ENCODE measurements around the gene SPRR5. TPM values are rescaled to one million over a fixed set of nuclear protein-coding genes. Genes with fewer than 3 reads are reported as not detected.

SPRR5 gene
- total and polyA plus RNA-seq, 9 of the 15 experiments (the other 6 are each of a cell fraction or from before 2014, with no cell fraction given), result not detected

DNA sequence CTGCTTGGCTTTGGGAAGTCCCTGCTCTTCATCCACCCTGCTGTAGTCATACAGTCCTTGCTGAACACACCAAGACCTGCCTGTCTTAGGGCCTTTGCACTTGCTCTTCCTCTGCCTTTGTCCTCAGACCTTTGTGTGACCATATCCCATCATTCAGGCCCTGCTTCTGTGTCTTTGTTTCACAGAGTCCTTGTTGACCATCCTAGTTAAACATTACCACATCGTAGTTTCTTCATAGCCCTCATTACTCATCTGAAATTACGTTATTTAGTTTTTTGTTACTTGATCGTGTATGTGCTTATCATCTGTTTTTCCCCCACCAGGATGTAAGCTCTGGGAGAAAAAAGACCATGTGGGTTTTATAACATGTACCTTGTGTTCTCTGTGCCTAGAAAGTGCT, 18.3 kb upstream of the SPRR5 start:
- in situ Hi-C loops (cut with MboI), result no loop called here
- TF ChIP-seq U2AF2 (optimal IDR thresholded peaks at IDR 0.05; ENCODE audit: low read depth, low read length) (no peak), JUN (IDR thresholded peaks at IDR 0.05; ENCODE audit: borderline replicate concordance, low read depth, low read length) (no peak), JUN (CRISPR knock-in tag; IDR thresholded peaks at IDR 0.05; ENCODE audit: borderline replicate concordance) (no peak), ETV1 (tag; conservative IDR thresholded peaks at IDR 0.05; ENCODE audit: low read depth) (no peak), HNRNPUL1 (IDR thresholded peaks at IDR 0.05; ENCODE audit: low read length) (no peak), GTF2A2 (tag; IDR thresholded peaks at IDR 0.05) (no peak), TBL1XR1 (IDR thresholded peaks at IDR 0.05; ENCODE audit: low read length in 2 of 2) (no peak), HEY1 (CRISPR knock-in tag; IDR thresholded peaks at IDR 0.05; ENCODE audit: borderline replicate concordance) (no peak), BHLHE40 (IDR thresholded peaks at IDR 0.05; ENCODE audit: low read length) (no peak), KDM2B (CRISPR knock-in tag; IDR thresholded peaks at IDR 0.05) (no peak), EP400 (IDR thresholded peaks at IDR 0.05) (no peak), NFIC (IDR thresholded peaks at IDR 0.05) (no peak), TAF9B (IDR thresholded peaks at IDR 0.05; ENCODE audit: partially characterized antibody) (no peak), ARID1B (IDR thresholded peaks at IDR 0.05) (no peak), BMI1 (IDR thresholded peaks at IDR 0.05; ENCODE audit: low read length) (no peak)
- TF ChIP-seq, protein P1, sequence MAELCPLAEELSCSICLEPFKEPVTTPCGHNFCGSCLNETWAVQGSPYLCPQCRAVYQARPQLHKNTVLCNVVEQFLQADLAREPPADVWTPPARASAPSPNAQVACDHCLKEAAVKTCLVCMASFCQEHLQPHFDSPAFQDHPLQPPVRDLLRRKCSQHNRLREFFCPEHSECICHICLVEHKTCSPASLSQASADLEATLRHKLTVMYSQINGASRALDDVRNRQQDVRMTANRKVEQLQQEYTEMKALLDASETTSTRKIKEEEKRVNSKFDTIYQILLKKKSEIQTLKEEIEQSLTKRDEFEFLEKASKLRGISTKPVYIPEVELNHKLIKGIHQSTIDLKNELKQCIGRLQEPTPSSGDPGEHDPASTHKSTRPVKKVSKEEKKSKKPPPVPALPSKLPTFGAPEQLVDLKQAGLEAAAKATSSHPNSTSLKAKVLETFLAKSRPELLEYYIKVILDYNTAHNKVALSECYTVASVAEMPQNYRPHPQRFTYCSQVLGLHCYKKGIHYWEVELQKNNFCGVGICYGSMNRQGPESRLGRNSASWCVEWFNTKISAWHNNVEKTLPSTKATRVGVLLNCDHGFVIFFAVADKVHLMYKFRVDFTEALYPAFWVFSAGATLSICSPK (IDR thresholded peaks at IDR 0.05; ENCODE audit: borderline replicate concordance), result no peak
- TF ChIP-seq, protein P2, sequence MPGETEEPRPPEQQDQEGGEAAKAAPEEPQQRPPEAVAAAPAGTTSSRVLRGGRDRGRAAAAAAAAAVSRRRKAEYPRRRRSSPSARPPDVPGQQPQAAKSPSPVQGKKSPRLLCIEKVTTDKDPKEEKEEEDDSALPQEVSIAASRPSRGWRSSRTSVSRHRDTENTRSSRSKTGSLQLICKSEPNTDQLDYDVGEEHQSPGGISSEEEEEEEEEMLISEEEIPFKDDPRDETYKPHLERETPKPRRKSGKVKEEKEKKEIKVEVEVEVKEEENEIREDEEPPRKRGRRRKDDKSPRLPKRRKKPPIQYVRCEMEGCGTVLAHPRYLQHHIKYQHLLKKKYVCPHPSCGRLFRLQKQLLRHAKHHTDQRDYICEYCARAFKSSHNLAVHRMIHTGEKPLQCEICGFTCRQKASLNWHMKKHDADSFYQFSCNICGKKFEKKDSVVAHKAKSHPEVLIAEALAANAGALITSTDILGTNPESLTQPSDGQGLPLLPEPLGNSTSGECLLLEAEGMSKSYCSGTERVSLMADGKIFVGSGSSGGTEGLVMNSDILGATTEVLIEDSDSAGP (CRISPR knock-in tag; IDR thresholded peaks at IDR 0.05), result no peak
- TF ChIP-seq, protein P3, sequence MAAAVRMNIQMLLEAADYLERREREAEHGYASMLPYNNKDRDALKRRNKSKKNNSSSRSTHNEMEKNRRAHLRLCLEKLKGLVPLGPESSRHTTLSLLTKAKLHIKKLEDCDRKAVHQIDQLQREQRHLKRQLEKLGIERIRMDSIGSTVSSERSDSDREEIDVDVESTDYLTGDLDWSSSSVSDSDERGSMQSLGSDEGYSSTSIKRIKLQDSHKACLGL (CRISPR knock-in tag; IDR thresholded peaks at IDR 0.05; ENCODE audit: borderline replicate concordance, poor library complexity, severe bottlenecking), result no peak
- TF ChIP-seq, protein P4, sequence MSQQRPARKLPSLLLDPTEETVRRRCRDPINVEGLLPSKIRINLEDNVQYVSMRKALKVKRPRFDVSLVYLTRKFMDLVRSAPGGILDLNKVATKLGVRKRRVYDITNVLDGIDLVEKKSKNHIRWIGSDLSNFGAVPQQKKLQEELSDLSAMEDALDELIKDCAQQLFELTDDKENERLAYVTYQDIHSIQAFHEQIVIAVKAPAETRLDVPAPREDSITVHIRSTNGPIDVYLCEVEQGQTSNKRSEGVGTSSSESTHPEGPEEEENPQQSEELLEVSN (IDR thresholded peaks at IDR 0.05; ENCODE audit: borderline replicate concordance in 1 of 2, extremely low read depth in 1 of 2, insufficient read depth in 1 of 2, insufficient read length in 1 of 2, low read depth in 1 of 2, low read length in 1 of 2, poor library complexity in 1 of 2, severe bottlenecking in 1 of 2), result no peak

More for the DNA sequence above, 18.3 kb upstream of the SPRR5 start:
- Histone ChIP-seq H3K27me3 (ENCODE audit: control insufficient read depth in 2 of 2, insufficient read depth in 2 of 2, low read length in 2 of 2) (peaks cover 2 to 5% of the 10 kb centered on the region in 2 experiments; a peak in 2 of 5 replicates), H4K20me1 (replicated peaks; ENCODE audit: control insufficient read depth, insufficient read depth, low read length) (no peaks in the 10 kb centered on the region; the same call in 1 of the 2 replicates), H3K9me1 (ENCODE audit: control insufficient read depth, insufficient read depth, low read length) (no peaks in the 10 kb centered on the region), H3K4me3 (no peak overlapping the region), H3K4me2 (ENCODE audit: insufficient read depth, low read length) (no peak overlapping the region), H3K36me3 (ENCODE audit: control insufficient read depth, insufficient read depth, low read length) (no peaks in the 10 kb centered on the region), H3K4me1 (replicated peaks in 1 of 2; ENCODE audit: control insufficient read depth in 2 of 2, insufficient read depth in 2 of 2, low read length in 2 of 2) (no peaks in the 10 kb centered on the region), H3K9me3 (replicated peaks; ENCODE audit: control insufficient read depth, insufficient read depth, low read depth, low read length) (no peaks in the 10 kb centered on the region), H3K79me2 (ENCODE audit: control insufficient read depth, insufficient read depth, low read length) (no peaks in the 10 kb centered on the region), H2AFZ (ENCODE audit: low read depth, low read length) (no peak overlapping the region), H3K27ac (ENCODE audit: extremely low read depth, low read depth, low read length) (no peak overlapping the region), H3K9ac (ENCODE audit: insufficient read depth in 1 of 2, low read depth in 2 of 2, low read length in 2 of 2) (no peak overlapping the region)
- intact Hi-C loops (cut with micrococcal nuclease), result loop anchor here (5.0 kb wide), 1 partner anchor 431 kb away; no protein-coding TSS in a partner anchor
- BruUV-seq (replicated peaks), result no TSS peak
- WGBS (ENCODE audit: insufficient coverage, low coverage, missing lambda C conversion rate), result 0% methylated on average over 3 of the region's 3 CpGs
- POLR2A ChIA-PET, result no interaction called here
- DNase-seq (ENCODE audit: extremely low read depth in 1 of 4, low spot score in 3 of 4), result no peak
- ATAC-seq, result no peak
- FAIRE-seq, result no peak
- CTCF ChIA-PET (ENCODE audit: low intra/inter-chr PET ratio), result no interaction called here

All from K562 (cell line).